OCI-LY7 (cell line): ENCODE measurements around the gene LACTB. TPM values are rescaled to one million over a fixed set of nuclear protein-coding genes. Genes with fewer than 3 reads are reported as not detected.
"Not testable (repeated sequence)": the region's sequence is repeated elsewhere in the genome, so short reads cannot be mapped to it uniquely, and the experiment has no call there.

ENCODE experiments used
- BruUV-seq: library from RNA; stranded (reverse); fragments of 400-500 nt; replicated peaks from 2 replicates; lab custom pipeline; 2021; lab: Mats Ljungman, UMichigan
- CTCF ChIA-PET: fragments of 300-600 bp; sonication (Branson Sonifier 250); formaldehyde crosslinking; loops from one replicate; lab custom pipeline; 2022; ENCODE audit warnings: antibody characterized with exemption; ENCODE audit not compliant: unreplicated experiment; lab: Charles Lee
- POLR2A ChIA-PET: fragments of 300-600 bp; sonication (Branson Sonifier 250); formaldehyde crosslinking; loops from one replicate; lab custom pipeline; 2022; ENCODE audit warnings: antibody characterized with exemption; lab: Charles Lee
- DNase-seq: peaks from one replicate; pipeline ENCODE4 v3.0.0-alpha.2; 2015; ENCODE audit warnings: low spot score
- H2AFZ ChIP-seq: fragments of 200-600 bp; sonication (generic), shearing (Covaris generic); 2 replicates; pipeline ENCODE4 v1.6.1; 2014; ENCODE audit warnings: mild to moderate bottlenecking, antibody characterized with exemption, low read length, moderate library complexity
- H3K27ac ChIP-seq: fragments of 200-600 bp; sonication (generic); 2 replicates; pipeline ENCODE4 v1.5.1; 2014; ENCODE audit warnings: mixed run types, low read depth, mild to moderate bottlenecking, moderate library complexity, low read length, inconsistent platforms; ENCODE audit not compliant: poor library complexity, severe bottlenecking
- H3K36me3 ChIP-seq: fragments of 200-600 bp; sonication (generic); 2 replicates; pipeline ENCODE4 v1.6.1; 2014; ENCODE audit warnings: mild to moderate bottlenecking, antibody characterized with exemption, low read length, moderate library complexity, mixed read lengths; ENCODE audit not compliant: insufficient read depth
- H3K4me1 ChIP-seq: fragments of 200-600 bp; sonication (generic); 2 replicates; pipeline ENCODE4 v1.5.1; 2014; ENCODE audit warnings: mild to moderate bottlenecking, low read length; ENCODE audit not compliant: insufficient read depth, poor library complexity, severe bottlenecking
- H3K4me2 ChIP-seq: fragments of 200-600 bp; sonication (generic); 2 replicates; pipeline ENCODE4 v1.6.1; 2014; ENCODE audit warnings: mild to moderate bottlenecking, low read length
- H3K4me3 ChIP-seq: fragments of 200-600 bp; sonication (generic); 2 replicates; pipeline ENCODE4 v1.5.1; 2014; ENCODE audit warnings: mild to moderate bottlenecking, low read depth, low read length; ENCODE audit not compliant: poor library complexity, severe bottlenecking
- H3K79me2 ChIP-seq: fragments of 200-600 bp; sonication (generic); 2 replicates; pipeline ENCODE4 v1.6.1; 2016; ENCODE audit warnings: low read depth, mild to moderate bottlenecking, low read length, moderate library complexity, mixed read lengths; ENCODE audit not compliant: insufficient read depth
- H3K9me2 ChIP-seq: fragments of 200-600 bp; sonication (generic); 2 replicates; pipeline ENCODE4 v1.6.1; 2016; ENCODE audit warnings: mild to moderate bottlenecking, low read length, mixed read lengths; ENCODE audit not compliant: insufficient read depth
- H3K9me3 ChIP-seq: fragments of 200-600 bp; sonication (generic); 2 replicates; pipeline ENCODE4 v1.6.1; 2014; ENCODE audit warnings: mild to moderate bottlenecking, mixed run types, low read length, mixed read lengths
- H4K20me1 ChIP-seq: fragments of 200-600 bp; sonication (generic); 2 replicates; pipeline ENCODE4 v1.6.1; 2014; ENCODE audit warnings: mild to moderate bottlenecking, antibody characterized with exemption, low read length, moderate library complexity, mixed read lengths; ENCODE audit not compliant: insufficient read depth
- EZH2phosphoT487 ChIP-seq: fragments of 200-600 bp; sonication (generic); IDR thresholded peaks from 2 replicates; pipeline ENCODE4 v1.6.1; 2018; ENCODE audit warnings: low read depth, borderline replicate concordance, mild to moderate bottlenecking, mixed run types, antibody characterized with exemption, low read length, moderate library complexity, mixed read lengths
- intact Hi-C: fragments of 100-400 bp; cut with micrococcal nuclease; formaldehyde crosslinking; loops from one replicate; pipeline ENCODE4 v1.10.0; 2022; ENCODE audit not compliant: unreplicated experiment
- total RNA-seq, 2 experiments: library from RNA; depleted of rRNA in 1 of 2; stranded (reverse); fragments of >200 nt in 1 of 2; shearing (Covaris generic) in 1 of 2; gene quantifications; 2 replicates each; pipeline ENCODE4 v1.2.3, GENCODE V29; 2014 to 2022
- TF ChIP-seq, protein P1 (sequence below): fragments of 200-600 bp; sonication (generic); conservative IDR thresholded peaks from 2 replicates; pipeline ENCODE4 v1.5.1; 2014; ENCODE audit warnings: mild to moderate bottlenecking, antibody characterized with exemption, low read length, moderate library complexity, mixed read lengths

Gene LACTB
- total RNA-seq, 2 experiments from 2014 or later, result 3.2 to 7.2 TPM

DNA sequence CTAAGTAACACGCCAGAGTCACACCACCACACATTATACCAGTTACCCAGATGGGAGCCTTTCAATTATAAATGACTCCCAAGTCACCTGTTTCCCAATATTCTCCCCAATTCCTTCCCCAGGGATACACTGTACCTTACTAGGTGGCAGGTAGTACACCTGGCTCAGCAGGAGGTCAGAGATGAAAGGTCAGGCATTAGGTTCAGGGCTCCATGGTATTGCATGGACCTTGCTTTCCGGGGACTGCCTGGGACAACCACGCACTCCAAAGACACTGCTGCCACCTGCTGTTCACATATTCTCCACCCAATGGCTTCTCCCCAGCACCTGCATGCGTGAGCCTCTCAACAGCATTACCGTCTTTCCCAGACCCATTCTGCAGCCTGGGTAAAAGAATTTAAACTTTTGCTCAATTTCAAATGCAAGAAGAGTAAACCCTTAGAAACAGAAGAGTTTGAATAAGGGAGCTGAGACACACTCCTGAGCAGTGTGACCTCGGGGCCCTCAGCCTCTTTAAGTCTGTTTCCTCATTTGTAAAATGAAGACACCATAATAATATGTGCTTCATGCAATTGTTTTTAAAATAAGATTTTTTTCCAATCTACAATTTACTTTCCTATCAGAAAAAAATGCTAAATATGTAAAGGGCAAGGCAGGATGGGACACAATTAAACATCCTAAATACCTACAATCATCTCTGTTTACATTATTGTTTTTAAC is 28.0 kb upstream of the LACTB start:
- H3K9me2 ChIP-seq, result no peaks in the 10 kb centered on the region
- H3K27ac ChIP-seq, result no peak overlapping the region
- no peaks in the 10 kb centered on the region for H3K9me3 ChIP-seq
- no peaks in the 10 kb centered on the region for H3K36me3 ChIP-seq
- peak; percentile 74 for DNase-seq
- intact Hi-C loops, result loop anchor here (2.0 to 5.0 kb wide), 4 partner anchors 45 to 311 kb away; no protein-coding TSS in a partner anchor
- no peaks in the 10 kb centered on the region for H4K20me1 ChIP-seq
- TF ChIP-seq, protein P1, sequence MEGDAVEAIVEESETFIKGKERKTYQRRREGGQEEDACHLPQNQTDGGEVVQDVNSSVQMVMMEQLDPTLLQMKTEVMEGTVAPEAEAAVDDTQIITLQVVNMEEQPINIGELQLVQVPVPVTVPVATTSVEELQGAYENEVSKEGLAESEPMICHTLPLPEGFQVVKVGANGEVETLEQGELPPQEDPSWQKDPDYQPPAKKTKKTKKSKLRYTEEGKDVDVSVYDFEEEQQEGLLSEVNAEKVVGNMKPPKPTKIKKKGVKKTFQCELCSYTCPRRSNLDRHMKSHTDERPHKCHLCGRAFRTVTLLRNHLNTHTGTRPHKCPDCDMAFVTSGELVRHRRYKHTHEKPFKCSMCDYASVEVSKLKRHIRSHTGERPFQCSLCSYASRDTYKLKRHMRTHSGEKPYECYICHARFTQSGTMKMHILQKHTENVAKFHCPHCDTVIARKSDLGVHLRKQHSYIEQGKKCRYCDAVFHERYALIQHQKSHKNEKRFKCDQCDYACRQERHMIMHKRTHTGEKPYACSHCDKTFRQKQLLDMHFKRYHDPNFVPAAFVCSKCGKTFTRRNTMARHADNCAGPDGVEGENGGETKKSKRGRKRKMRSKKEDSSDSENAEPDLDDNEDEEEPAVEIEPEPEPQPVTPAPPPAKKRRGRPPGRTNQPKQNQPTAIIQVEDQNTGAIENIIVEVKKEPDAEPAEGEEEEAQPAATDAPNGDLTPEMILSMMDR, result peak; percentile 92
- TF ChIP-seq EZH2phosphoT487, result no peak
- H3K79me2 ChIP-seq, result no peaks in the 10 kb centered on the region
- H3K4me3 ChIP-seq, result no peak overlapping the region
- CTCF ChIA-PET, result interaction anchor here (1.3 kb wide), 1 partner anchor 45 kb away, joined by 3 read pairs; no protein-coding TSS in a partner anchor
- BruUV-seq, result no TSS peak
- H3K4me1 ChIP-seq, result peaks cover 5% of the 10 kb centered on the region
- POLR2A ChIA-PET, result no interaction called here
- no peak overlapping the region for H3K4me2 ChIP-seq
- peak overlapping the region; percentile 39; the same call in 1 of the 2 replicates for H2AFZ ChIP-seq

DNA sequence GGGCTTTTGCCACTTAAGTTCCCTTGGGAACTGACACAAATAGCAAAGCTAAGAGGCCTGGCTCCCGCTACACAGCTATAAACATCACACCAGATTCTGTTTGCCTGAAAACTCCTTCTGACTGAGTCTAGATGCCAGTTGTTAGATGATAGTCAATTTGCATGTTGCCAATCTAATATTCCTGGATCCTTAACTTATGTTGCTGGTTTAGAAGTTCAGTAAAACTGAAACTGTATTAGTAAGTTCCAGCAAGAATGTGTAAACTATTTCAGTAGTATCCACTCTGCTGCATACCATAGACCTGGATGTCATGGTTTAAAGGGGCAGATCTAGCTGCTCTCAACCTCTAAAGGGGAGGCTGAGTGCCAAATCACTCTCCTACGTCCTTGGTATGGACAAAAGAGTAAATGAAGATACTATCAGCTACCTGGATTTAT is 27.1 kb upstream of the LACTB start:
- ChIA-PET POLR2A (no interaction called here), CTCF (no interaction called here)
- Histone ChIP-seq H2AFZ (peak overlapping the region; percentile 42; the same call in 1 of the 2 replicates), H3K27ac (no peak overlapping the region), H3K9me2 (no peaks in the 10 kb centered on the region), H3K4me1 (peaks cover 5% of the 10 kb centered on the region), H4K20me1 (no peaks in the 10 kb centered on the region), H3K4me2 (no peak overlapping the region), H3K36me3 (no peaks in the 10 kb centered on the region), H3K4me3 (no peak overlapping the region), H3K9me3 (no peaks in the 10 kb centered on the region), H3K79me2 (no peaks in the 10 kb centered on the region)
- intact Hi-C loops, result loop anchor here (5.0 kb wide), 1 partner anchor 247 kb away; no protein-coding TSS in a partner anchor
- BruUV-seq, result no TSS peak
- DNase-seq, result no peak
- no peak for TF ChIP-seq EZH2phosphoT487
- TF ChIP-seq, protein P1, result no peak

DNA sequence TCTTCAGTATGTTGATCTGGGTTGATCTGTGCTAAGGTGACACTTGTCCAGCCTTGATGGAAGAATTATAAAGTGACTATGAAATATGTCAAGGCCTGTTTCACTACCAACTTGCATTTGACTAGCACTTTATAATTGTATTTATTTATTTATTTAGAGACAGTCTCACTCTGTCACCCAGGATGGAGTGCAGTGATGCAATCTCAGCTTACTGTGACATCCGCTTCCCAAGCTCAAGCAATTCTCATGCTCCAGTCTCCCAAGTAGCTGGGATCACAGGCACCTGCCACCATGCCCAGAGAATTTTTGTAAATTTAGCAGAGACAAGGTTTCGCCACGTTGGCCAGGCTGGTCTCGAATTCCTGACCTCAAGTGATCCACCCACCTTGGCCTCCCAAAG is 25.5 kb upstream of the LACTB start:
- TF ChIP-seq, protein P1, result no peak
- no peak for TF ChIP-seq EZH2phosphoT487
- ChIA-PET POLR2A (no interaction called here), CTCF (no interaction called here)
- intact Hi-C loops, result no loop called here
- no peaks in the 10 kb centered on the region for H3K9me2 ChIP-seq
- no peak for DNase-seq
- peaks cover 5% of the 10 kb centered on the region for H3K4me1 ChIP-seq
- no peaks in the 10 kb centered on the region for H3K9me3 ChIP-seq
- no peaks in the 10 kb centered on the region for H4K20me1 ChIP-seq
- H3K4me2 ChIP-seq, result no peak overlapping the region
- no TSS peak for BruUV-seq
- H3K4me3 ChIP-seq, result no peak overlapping the region
- no peaks in the 10 kb centered on the region for H3K79me2 ChIP-seq
- no peaks in the 10 kb centered on the region for H3K36me3 ChIP-seq
- H3K27ac ChIP-seq, result no peak overlapping the region
- H2AFZ ChIP-seq, result no peak overlapping the region

DNA sequence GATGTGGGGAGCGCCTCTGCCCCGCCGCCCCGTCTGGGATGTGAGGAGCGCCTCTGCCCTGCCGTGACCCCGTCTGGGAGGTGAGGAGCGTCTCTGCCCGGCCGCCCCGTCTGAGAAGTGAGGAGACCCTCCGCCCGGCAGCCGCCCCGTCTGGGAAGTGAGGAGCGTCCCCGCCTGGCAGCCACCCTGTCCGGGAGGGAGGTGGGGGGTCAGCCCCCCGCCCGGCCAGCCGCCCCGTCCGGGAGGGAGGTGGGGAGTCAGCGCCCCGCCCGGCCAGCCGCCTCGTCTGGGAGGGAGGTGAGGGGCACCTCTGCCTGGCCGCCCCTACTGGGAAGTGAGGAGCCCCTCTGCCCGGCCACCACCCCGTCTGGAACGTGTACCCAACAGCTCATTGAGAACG is 22.8 kb upstream of the LACTB start:
- H3K27ac ChIP-seq, BruUV-seq, H3K9me3 ChIP-seq, H4K20me1 ChIP-seq, H3K4me1 ChIP-seq, DNase-seq, H2AFZ ChIP-seq, H3K79me2 ChIP-seq, POLR2A ChIA-PET, intact Hi-C loops, H3K36me3 ChIP-seq, H3K9me2 ChIP-seq, H3K4me2 ChIP-seq, CTCF ChIA-PET, H3K4me3 ChIP-seq: not testable (repeated sequence)
